ENCODE results near the gene CCDC70.

Gene CCDC70

GRCh38 chr13:51856998-51857397 lies 4.8 kb upstream of the CCDC70 start:
- DNase-seq (ENCODE audit: low read depth in 2 of 3, low spot score in 1 of 3), result no peak

- DNase-seq (ENCODE audit: low read depth in 2 of 3, low spot score in 1 of 3), result no peak
Observed at GRCh38 chr13:51858433-51859247, 3.1 kb upstream of the CCDC70 start.

GRCh38 chr13:51862957-51863356 lies 1.2 kb downstream of the CCDC70 start:
- DNase-seq (ENCODE audit: low read depth in 2 of 3, low spot score in 1 of 3), result no peak

GRCh38 chr13:51865838-51866237 lies 4.1 kb downstream of the CCDC70 start:
- DNase-seq (ENCODE audit: low read depth in 2 of 3, low spot score in 1 of 3), result no peak

- no peak for DNase-seq (ENCODE audit: low read depth in 2 of 3, low spot score in 1 of 3)
Observed at GRCh38 chr13:51867062-51867461, 5.3 kb downstream of the CCDC70 start.

- no peak for DNase-seq (ENCODE audit: low read depth in 2 of 3, low spot score in 1 of 3)
Observed at GRCh38 chr13:51869916-51870315, 8.1 kb downstream of the CCDC70 start.

GRCh38 chr13:51870616-51871015 lies 8.8 kb downstream of the CCDC70 start:
- DNase-seq (ENCODE audit: low read depth in 2 of 3, low spot score in 1 of 3), result no peak

- no peak for DNase-seq (ENCODE audit: low read depth in 2 of 3, low spot score in 1 of 3)
Observed at GRCh38 chr13:51873117-51873798, 11.5 kb downstream of the CCDC70 start.

GRCh38 chr13:51873837-51874236 lies 12.1 kb downstream of the CCDC70 start:
- no peak for DNase-seq (ENCODE audit: low read depth in 2 of 3, low spot score in 1 of 3)

GRCh38 chr13:51874651-51875050 lies 12.9 kb downstream of the CCDC70 start:
- no peak for DNase-seq (ENCODE audit: low read depth in 2 of 3, low spot score in 1 of 3)

- DNase-seq (ENCODE audit: low read depth in 2 of 3, low spot score in 1 of 3), result no peak
Observed at GRCh38 chr13:51879133-51879532, 17.4 kb downstream of the CCDC70 start.

GRCh38 chr13:51881296-51881695 lies 19.5 kb downstream of the CCDC70 start:
- DNase-seq (ENCODE audit: low read depth in 2 of 3, low spot score in 1 of 3), result no peak

GRCh38 chr13:51882570-51883225 lies 20.9 kb downstream of the CCDC70 start:
- DNase-seq (ENCODE audit: low read depth in 2 of 3, low spot score in 1 of 3), result no peak

GRCh38 chr13:51883226-51883600 lies 21.4 kb downstream of the CCDC70 start:
- DNase-seq (ENCODE audit: low read depth in 2 of 3, low spot score in 1 of 3), result no peak

- DNase-seq (ENCODE audit: low read depth in 2 of 3, low spot score in 1 of 3), result no peak
Observed at GRCh38 chr13:51885651-51886050, 23.9 kb downstream of the CCDC70 start.

GRCh38 chr13:51887468-51887867 lies 25.7 kb downstream of the CCDC70 start:
- no peak for DNase-seq (ENCODE audit: low read depth in 2 of 3, low spot score in 1 of 3)

GRCh38 chr13:51892657-51893056 lies 30.9 kb downstream of the CCDC70 start:
- no peak for DNase-seq (ENCODE audit: low read depth in 2 of 3, low spot score in 1 of 3)

- no peak for DNase-seq (ENCODE audit: low read depth in 2 of 3, low spot score in 1 of 3)
Observed at GRCh38 chr13:51894239-51894638, 32.5 kb downstream of the CCDC70 start.

- peak; percentile 24 to 34 (median 25) for DNase-seq (ENCODE audit: low read depth in 2 of 3, low spot score in 1 of 3)
Observed at GRCh38 chr13:51895906-51896888, 34.4 kb downstream of the CCDC70 start.

GRCh38 chr13:51900471-51900870 lies 38.7 kb downstream of the CCDC70 start:
- no peak for DNase-seq (ENCODE audit: low read depth in 2 of 3, low spot score in 1 of 3)

GRCh38 chr13:51902776-51903175 lies 41.0 kb downstream of the CCDC70 start:
- no peak for DNase-seq (ENCODE audit: low read depth in 2 of 3, low spot score in 1 of 3)
